Measurements from ENCODE around the gene FN3KRP. TPM values are rescaled to one million over a fixed set of nuclear protein-coding genes. Genes with fewer than 3 reads are reported as not detected.

Gene FN3KRP
- polyA plus RNA-seq, 1 experiment: 15.1 TPM

- H3K4me3 ChIP-seq (ENCODE audit: low read depth, low read length): no peak overlapping the region
- no peak overlapping the region for H3K27ac ChIP-seq (ENCODE audit: low read depth, low read length)
- DNase-seq (ENCODE audit: low read depth, low spot score): no peak
- H3K9me3 ChIP-seq (ENCODE audit: control insufficient read depth, insufficient read depth, low read length): peaks cover 27% of the 10 kb centered on the region
- ChIA-PET POLR2A (interaction anchor here (0.7 kb wide), 1 partner anchor 9 kb away, joined by 3 read pairs; no protein-coding TSS in a partner anchor), CTCF (no interaction called here)
- H3K27me3 ChIP-seq (ENCODE audit: control insufficient read depth, insufficient read depth, low read length): peaks cover 6% of the 10 kb centered on the region
- no peak for TF ChIP-seq CTCF (IDR thresholded peaks at IDR 0.05; ENCODE audit: low read depth, low read length)
Observed at GRCh38 chr17:82693168-82693867, 23.2 kb upstream of the FN3KRP start.

DNA sequence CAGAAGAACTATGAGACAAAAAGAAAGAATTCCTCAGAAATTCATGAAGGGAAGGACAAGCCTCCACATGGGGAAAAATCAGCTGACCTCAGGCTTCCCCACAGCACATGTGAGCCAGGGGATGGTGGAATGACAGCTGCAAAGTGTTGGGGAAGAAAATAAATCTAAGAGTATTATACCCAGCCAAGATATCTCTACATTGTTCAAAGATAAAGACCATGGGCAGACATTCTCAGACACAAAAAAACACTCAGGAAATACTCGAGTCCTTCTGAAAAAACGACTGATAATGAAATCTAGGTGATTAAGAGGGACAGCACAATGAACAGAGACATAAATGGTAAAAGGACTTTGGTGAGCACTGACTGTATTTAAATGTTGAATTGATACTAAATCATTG is 21.9 kb upstream of the FN3KRP start:
- ChIA-PET CTCF (no interaction called here), POLR2A (no interaction called here)
- Histone ChIP-seq H3K9me3 (ENCODE audit: control insufficient read depth, insufficient read depth, low read length) (peaks cover 29% of the 10 kb centered on the region), H3K4me3 (ENCODE audit: low read depth, low read length) (no peak overlapping the region), H3K27me3 (ENCODE audit: control insufficient read depth, insufficient read depth, low read length) (peaks cover 6% of the 10 kb centered on the region), H3K27ac (ENCODE audit: low read depth, low read length) (no peak overlapping the region)
- no peak for DNase-seq (ENCODE audit: low read depth, low spot score)
- no peak for TF ChIP-seq CTCF (IDR thresholded peaks at IDR 0.05; ENCODE audit: low read depth, low read length)

DNA sequence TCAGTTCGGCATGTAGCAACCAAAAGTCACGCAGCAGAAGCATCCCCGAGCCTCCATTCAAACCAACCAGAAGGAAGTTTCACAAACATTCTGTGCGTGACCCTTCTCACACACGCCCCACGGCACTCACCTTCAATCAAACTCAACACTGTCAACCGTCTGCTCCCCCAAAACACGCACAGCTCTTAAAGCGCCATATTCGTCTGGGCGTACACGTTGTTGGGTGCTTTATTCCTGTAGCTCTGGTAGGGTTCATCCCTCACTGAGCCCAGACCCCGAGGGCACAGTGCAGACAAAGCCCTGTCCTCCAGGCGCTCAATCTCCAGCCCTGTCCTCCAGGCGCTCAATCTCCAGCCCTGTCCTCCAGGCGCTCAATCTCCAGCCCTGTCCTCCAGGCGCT is 20.2 kb upstream of the FN3KRP start:
- Histone ChIP-seq H3K27me3 (ENCODE audit: control insufficient read depth, insufficient read depth, low read length) (peaks cover 6% of the 10 kb centered on the region), H3K9me3 (ENCODE audit: control insufficient read depth, insufficient read depth, low read length) (peaks cover 29% of the 10 kb centered on the region), H3K4me3 (ENCODE audit: low read depth, low read length) (no peak overlapping the region), H3K27ac (ENCODE audit: low read depth, low read length) (no peak overlapping the region)
- POLR2A ChIA-PET: no interaction called here
- CTCF ChIA-PET: no interaction called here
- no peak for DNase-seq (ENCODE audit: low read depth, low spot score)
- TF ChIP-seq CTCF (IDR thresholded peaks at IDR 0.05; ENCODE audit: low read depth, low read length): no peak

GRCh38 chr17:82696916-82697807 is 19.3 kb upstream of the FN3KRP start:
- CTCF ChIA-PET: interaction anchor here (0.5 kb wide), 1 partner anchor 273 kb away, joined by 4 read pairs; no protein-coding TSS in a partner anchor
- Histone ChIP-seq H3K27me3 (ENCODE audit: control insufficient read depth, insufficient read depth, low read length) (peaks cover 6% of the 10 kb centered on the region), H3K9me3 (ENCODE audit: control insufficient read depth, insufficient read depth, low read length) (peaks cover 29% of the 10 kb centered on the region), H3K27ac (ENCODE audit: low read depth, low read length) (no peak overlapping the region), H3K4me3 (ENCODE audit: low read depth, low read length) (peak overlapping the region; percentile 69)
- TF ChIP-seq CTCF (IDR thresholded peaks at IDR 0.05; ENCODE audit: low read depth, low read length): no peak
- POLR2A ChIA-PET: no interaction called here
- no peak for DNase-seq (ENCODE audit: low read depth, low spot score)

GRCh38 chr17:82697808-82698064 is 18.8 kb upstream of the FN3KRP start:
- Histone ChIP-seq H3K9me3 (ENCODE audit: control insufficient read depth, insufficient read depth, low read length) (peaks cover 29% of the 10 kb centered on the region), H3K27ac (ENCODE audit: low read depth, low read length) (no peak overlapping the region), H3K4me3 (ENCODE audit: low read depth, low read length) (peak overlapping the region; percentile 69), H3K27me3 (ENCODE audit: control insufficient read depth, insufficient read depth, low read length) (peaks cover 9% of the 10 kb centered on the region)
- DNase-seq (ENCODE audit: low read depth, low spot score): no peak
- CTCF ChIA-PET: no interaction called here
- no peak for TF ChIP-seq CTCF (IDR thresholded peaks at IDR 0.05; ENCODE audit: low read depth, low read length)
- POLR2A ChIA-PET: no interaction called here

Measured in AG04450 (cell line).